ENCODE results near the gene MX1.

MX1 gene

GRCh38 chr21:41482301-41482700, 56.3 kb downstream of the MX1 start:
- TF ChIP-seq CTCF (IDR thresholded peaks at IDR 0.05; ENCODE audit: low read length, missing control alignments): no peak
- no peak overlapping the region for H3K4me3 ChIP-seq (replicated peaks; ENCODE audit: low read depth, low read length)
- no peak for DNase-seq (ENCODE audit: low read depth)

- no peak for DNase-seq (ENCODE audit: low read depth)
- H3K4me3 ChIP-seq (replicated peaks; ENCODE audit: low read depth, low read length): no peak overlapping the region
- no peak for TF ChIP-seq CTCF (IDR thresholded peaks at IDR 0.05; ENCODE audit: low read length, missing control alignments)
Observed at GRCh38 chr21:41482980-41483379, 56.9 kb downstream of the MX1 start.

GRCh38 chr21:41483415-41483814, 57.4 kb downstream of the MX1 start:
- no peak for DNase-seq (ENCODE audit: low read depth)
- H3K4me3 ChIP-seq (replicated peaks; ENCODE audit: low read depth, low read length): no peak overlapping the region
- TF ChIP-seq CTCF (IDR thresholded peaks at IDR 0.05; ENCODE audit: low read length, missing control alignments): no peak

- DNase-seq (ENCODE audit: low read depth): no peak
- no peak for TF ChIP-seq CTCF (IDR thresholded peaks at IDR 0.05; ENCODE audit: low read length, missing control alignments)
- H3K4me3 ChIP-seq (replicated peaks; ENCODE audit: low read depth, low read length): no peak overlapping the region
Observed at GRCh38 chr21:41483973-41484372, 57.9 kb downstream of the MX1 start.

- DNase-seq (ENCODE audit: low read depth): no peak
- TF ChIP-seq CTCF (IDR thresholded peaks at IDR 0.05; ENCODE audit: low read length, missing control alignments): no peak
- no peak overlapping the region for H3K4me3 ChIP-seq (replicated peaks; ENCODE audit: low read depth, low read length)
Observed at GRCh38 chr21:41487082-41487481, 61.0 kb downstream of the MX1 start.

- H3K4me3 ChIP-seq (replicated peaks; ENCODE audit: low read depth, low read length): no peak overlapping the region
- TF ChIP-seq CTCF (IDR thresholded peaks at IDR 0.05; ENCODE audit: low read length, missing control alignments): no peak
- no peak for DNase-seq (ENCODE audit: low read depth)
Observed at GRCh38 chr21:41488080-41488479, 62.0 kb downstream of the MX1 start.

- TF ChIP-seq CTCF (IDR thresholded peaks at IDR 0.05; ENCODE audit: low read length, missing control alignments): no peak
- no peak for DNase-seq (ENCODE audit: low read depth)
- no peak overlapping the region for H3K4me3 ChIP-seq (replicated peaks; ENCODE audit: low read depth, low read length)
Observed at GRCh38 chr21:41489329-41489728, 63.3 kb downstream of the MX1 start.
